ENCODE results near the gene GRID2. TPM values are rescaled to one million over a fixed set of nuclear protein-coding genes. Genes with fewer than 3 reads are reported as not detected.
A peak's percentile ranks its signal among the peaks of the same experiment; 100 is the strongest.

The GRID2 gene
- total and polyA plus RNA-seq, 2 of the 13 experiments (the other 11 are each of a cell fraction or from before 2014, with no cell fraction given) = not detected

- 0 out of 2 replicates have a peak, but pooled peaks have one; percentile 34 for TF ChIP-seq IRF2 (CRISPR knock-in tag; IDR thresholded peaks at IDR 0.05)
- TF ChIP-seq TFE3 (CRISPR knock-in tag; IDR thresholded peaks at IDR 0.05) = no peak
- no peak for TF ChIP-seq NFKB2 (CRISPR knock-in tag; IDR thresholded peaks at IDR 0.05; ENCODE audit: borderline replicate concordance)
- TF ChIP-seq SALL1 (CRISPR knock-in tag; IDR thresholded peaks at IDR 0.05) = no peak
- TF ChIP-seq KLF9 (CRISPR knock-in tag; IDR thresholded peaks at IDR 0.05; ENCODE audit: low read depth) = no peak
- no peak for TF ChIP-seq ZNF770 (CRISPR knock-in tag; IDR thresholded peaks at IDR 0.05)
- TF ChIP-seq ZFP36L2 (CRISPR knock-in tag; IDR thresholded peaks at IDR 0.05) = no peak
- no peak for TF ChIP-seq ZNF225 (CRISPR knock-in tag; IDR thresholded peaks at IDR 0.05)
- no peak for TF ChIP-seq ZSCAN30 (CRISPR knock-in tag; IDR thresholded peaks at IDR 0.05)
- TF ChIP-seq ZFP62 (CRISPR knock-in tag; IDR thresholded peaks at IDR 0.05) = no peak
- no peak for TF ChIP-seq PREB (CRISPR knock-in tag; IDR thresholded peaks at IDR 0.05)
- TF ChIP-seq ZNF703 (CRISPR knock-in tag; IDR thresholded peaks at IDR 0.05; ENCODE audit: borderline replicate concordance) = no peak
- no peak for TF ChIP-seq ZNF256 (CRISPR knock-in tag; conservative IDR thresholded peaks at IDR 0.05)
- TF ChIP-seq IKZF5 (CRISPR knock-in tag; IDR thresholded peaks at IDR 0.05) = no peak
- TF ChIP-seq, protein P1, sequence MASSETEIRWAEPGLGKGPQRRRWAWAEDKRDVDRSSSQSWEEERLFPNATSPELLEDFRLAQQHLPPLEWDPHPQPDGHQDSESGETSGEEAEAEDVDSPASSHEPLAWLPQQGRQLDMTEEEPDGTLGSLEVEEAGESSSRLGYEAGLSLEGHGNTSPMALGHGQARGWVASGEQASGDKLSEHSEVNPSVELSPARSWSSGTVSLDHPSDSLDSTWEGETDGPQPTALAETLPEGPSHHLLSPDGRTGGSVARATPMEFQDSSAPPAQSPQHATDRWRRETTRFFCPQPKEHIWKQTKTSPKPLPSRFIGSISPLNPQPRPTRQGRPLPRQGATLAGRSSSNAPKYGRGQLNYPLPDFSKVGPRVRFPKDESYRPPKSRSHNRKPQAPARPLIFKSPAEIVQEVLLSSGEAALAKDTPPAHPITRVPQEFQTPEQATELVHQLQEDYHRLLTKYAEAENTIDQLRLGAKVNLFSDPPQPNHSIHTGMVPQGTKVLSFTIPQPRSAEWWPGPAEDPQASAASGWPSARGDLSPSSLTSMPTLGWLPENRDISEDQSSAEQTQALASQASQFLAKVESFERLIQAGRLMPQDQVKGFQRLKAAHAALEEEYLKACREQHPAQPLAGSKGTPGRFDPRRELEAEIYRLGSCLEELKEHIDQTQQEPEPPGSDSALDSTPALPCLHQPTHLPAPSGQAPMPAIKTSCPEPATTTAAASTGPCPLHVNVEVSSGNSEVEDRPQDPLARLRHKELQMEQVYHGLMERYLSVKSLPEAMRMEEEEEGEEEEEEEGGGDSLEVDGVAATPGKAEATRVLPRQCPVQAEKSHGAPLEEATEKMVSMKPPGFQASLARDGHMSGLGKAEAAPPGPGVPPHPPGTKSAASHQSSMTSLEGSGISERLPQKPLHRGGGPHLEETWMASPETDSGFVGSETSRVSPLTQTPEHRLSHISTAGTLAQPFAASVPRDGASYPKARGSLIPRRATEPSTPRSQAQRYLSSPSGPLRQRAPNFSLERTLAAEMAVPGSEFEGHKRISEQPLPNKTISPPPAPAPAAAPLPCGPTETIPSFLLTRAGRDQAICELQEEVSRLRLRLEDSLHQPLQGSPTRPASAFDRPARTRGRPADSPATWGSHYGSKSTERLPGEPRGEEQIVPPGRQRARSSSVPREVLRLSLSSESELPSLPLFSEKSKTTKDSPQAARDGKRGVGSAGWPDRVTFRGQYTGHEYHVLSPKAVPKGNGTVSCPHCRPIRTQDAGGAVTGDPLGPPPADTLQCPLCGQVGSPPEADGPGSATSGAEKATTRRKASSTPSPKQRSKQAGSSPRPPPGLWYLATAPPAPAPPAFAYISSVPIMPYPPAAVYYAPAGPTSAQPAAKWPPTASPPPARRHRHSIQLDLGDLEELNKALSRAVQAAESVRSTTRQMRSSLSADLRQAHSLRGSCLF (CRISPR knock-in tag; IDR thresholded peaks at IDR 0.05; ENCODE audit: borderline replicate concordance) = no peak
- no peak for TF ChIP-seq ZEB1 (IDR thresholded peaks at IDR 0.05; ENCODE audit: insufficient replicate concordance, low read depth)
- no peak for TF ChIP-seq ATF5 (CRISPR knock-in tag; IDR thresholded peaks at IDR 0.05; ENCODE audit: low read depth)
These were observed 666.0 kb downstream of the GRID2 start (continued) for GRCh38 chr4:92969650-92970379.

Measured in HepG2 (cell line).